ENCODE results near the gene SMIM27. TPM values are rescaled to one million over a fixed set of nuclear protein-coding genes. Genes with fewer than 3 reads are reported as not detected.

The SMIM27 gene
- total and polyA plus RNA-seq, 2 of the 13 experiments (the other 11 are each of a cell fraction or from before 2014, with no cell fraction given): 17.9 to 19.0 TPM

GRCh38 chr9:32552172-32552872 lies at the start of gene SMIM27, which contains the start of gene TOPORS (continued):
- TF ChIP-seq ZNF597 (CRISPR knock-in tag; IDR thresholded peaks at IDR 0.05) (no peak), ZNF781 (CRISPR knock-in tag; IDR thresholded peaks at IDR 0.05; ENCODE audit: borderline replicate concordance, not compliant biosample characterization) (peak; percentile 93), HDAC6 (IDR thresholded peaks at IDR 0.05; ENCODE audit: low read depth, low read length) (no peak), SKI (IDR thresholded peaks at IDR 0.05; ENCODE audit: partially characterized antibody) (no peak), TFDP2 (CRISPR knock-in tag; IDR thresholded peaks at IDR 0.05) (peak; percentile 70), PAWR (CRISPR knock-in tag; IDR thresholded peaks at IDR 0.05; ENCODE audit: borderline replicate concordance) (no peak), ZBTB46 (CRISPR knock-in tag; IDR thresholded peaks at IDR 0.05; ENCODE audit: borderline replicate concordance) (no peak), ATF4 (CRISPR knock-in tag; IDR thresholded peaks at IDR 0.05) (0 out of 4 replicates have a peak, but pooled peaks of 1 of the 2 experiments have one; percentile 42), ZMYM3 (CRISPR knock-in tag; IDR thresholded peaks at IDR 0.05) (no peak), GATAD1 (CRISPR knock-in tag; IDR thresholded peaks at IDR 0.05) (peak; percentile 85), FLYWCH1 (CRISPR knock-in tag; IDR thresholded peaks at IDR 0.05) (no peak), SOX5 (CRISPR knock-in tag; IDR thresholded peaks at IDR 0.05; ENCODE audit: borderline replicate concordance) (no peak; the same call in 1 of the 2 replicates), HMGXB4 (CRISPR knock-in tag; IDR thresholded peaks at IDR 0.05; ENCODE audit: borderline replicate concordance in 1 of 2, low read depth in 1 of 2) (peak; percentile 76 to 85; a peak in 3 of 4 replicates), ZBTB10 (CRISPR knock-in tag; IDR thresholded peaks at IDR 0.05; ENCODE audit: borderline replicate concordance) (0 out of 2 replicates have a peak, but pooled peaks have one; percentile 16), MEIS2 (CRISPR knock-in tag; IDR thresholded peaks at IDR 0.05) (no peak; the same call in 1 of the 2 replicates), SRF (IDR thresholded peaks at IDR 0.05; ENCODE audit: low read depth, low read length) (no peak)

Data from HepG2 (cell line).